ENCODE results near the gene TPSAB1. TPM values are rescaled to one million over a fixed set of nuclear protein-coding genes. Genes with fewer than 3 reads are reported as not detected.
"Not testable (repeated sequence)": the region's sequence is repeated elsewhere in the genome, so short reads cannot be mapped to it uniquely, and the experiment has no call there.

TPSAB1 gene
- total RNA-seq (10 to 100 TPM in 1 of 6 donors, 1 to 10 TPM in 5; 1.1 to 17.0 (median 4.9) TPM), polyA plus RNA-seq (10 to 100 TPM in 1 of 2 donors, 1 to 10 TPM in 1; 1.3 to 14.5 TPM)

GRCh38 chr16:1240436-1240835 is at the start of gene TPSAB1:
Gene TPSAB1, plus strand, starts transcription at chr16:1240705. Its CDS starts 234 bp downstream, at chr16:1240939.
- H3K27ac ChIP-seq; ATAC-seq; H3K36me3 ChIP-seq; H3K27me3 ChIP-seq; H3K4me3 ChIP-seq; H3K9me3 ChIP-seq; H3K4me1 ChIP-seq; FAIRE-seq; intact Hi-C loops (cut with DNase I): not testable (repeated sequence)
- 51 to 68% methylated on average over 4 to 6 of the region's 12 CpGs for WGBS, 2 donors
- peak in 2 of 6 donors; percentile 6 to 56 for DNase-seq

GRCh38 chr16:1190789-1191188 is 49.7 kb upstream of the TPSAB1 start:
- WGBS, 2 donors: 76 to 82% methylated on average over 11 of the region's 11 CpGs
- H3K4me1 ChIP-seq, DNase-seq, FAIRE-seq, H3K36me3 ChIP-seq, H3K27me3 ChIP-seq, H3K27ac ChIP-seq, ATAC-seq, H3K4me3 ChIP-seq, H3K9me3 ChIP-seq: not testable (repeated sequence)
- intact Hi-C loops (cut with DNase I): loop anchor here in 1 of 3 donors (10.0 kb wide), 1 partner anchor 376 kb away; no protein-coding TSS in a partner anchor

- Histone ChIP-seq H3K4me3 (no peak overlapping the region), H3K9me3 (no peaks in the 10 kb centered on the region), H3K27me3 (no peaks in the 10 kb centered on the region), H3K27ac (no peak overlapping the region), H3K4me1 (no peaks in the 10 kb centered on the region), H3K36me3 (no peaks in the 10 kb centered on the region)
- intact Hi-C loops (cut with DNase I): loop anchor here in 1 of 3 donors (10.0 kb wide), 1 partner anchor 378 kb away; no protein-coding TSS in a partner anchor
- DNase-seq (no peak), FAIRE-seq (no peak), ATAC-seq (no peak)
- no peak for TF ChIP-seq CTCF (IDR thresholded peaks at IDR 0.05)
- 68 to 86% methylated on average over 9 of the region's 9 CpGs for WGBS, 2 donors
Measured at GRCh38 chr16:1192384-1193073, 48.0 kb upstream of the TPSAB1 start.

GRCh38 chr16:1193143-1193824 is 47.2 kb upstream of the TPSAB1 start:
- ATAC-seq: peak in 2 of 4 donors; percentile 3 to 28
- FAIRE-seq: no peak
- DNase-seq: no peak
- TF ChIP-seq CTCF (IDR thresholded peaks at IDR 0.05): no peak
- intact Hi-C loops (cut with DNase I): loop anchor here in 1 of 3 donors (10.0 kb wide), 1 partner anchor 378 kb away; no protein-coding TSS in a partner anchor
- WGBS, 2 donors: 68 to 73% methylated on average over 30 of the region's 30 CpGs
- no peak overlapping the region for H3K27ac ChIP-seq
- H3K36me3 ChIP-seq: no peaks in the 10 kb centered on the region
- no peak overlapping the region for H3K4me3 ChIP-seq
- no peaks in the 10 kb centered on the region for H3K4me1 ChIP-seq
- no peaks in the 10 kb centered on the region for H3K27me3 ChIP-seq
- H3K9me3 ChIP-seq: no peaks in the 10 kb centered on the region

DNA sequence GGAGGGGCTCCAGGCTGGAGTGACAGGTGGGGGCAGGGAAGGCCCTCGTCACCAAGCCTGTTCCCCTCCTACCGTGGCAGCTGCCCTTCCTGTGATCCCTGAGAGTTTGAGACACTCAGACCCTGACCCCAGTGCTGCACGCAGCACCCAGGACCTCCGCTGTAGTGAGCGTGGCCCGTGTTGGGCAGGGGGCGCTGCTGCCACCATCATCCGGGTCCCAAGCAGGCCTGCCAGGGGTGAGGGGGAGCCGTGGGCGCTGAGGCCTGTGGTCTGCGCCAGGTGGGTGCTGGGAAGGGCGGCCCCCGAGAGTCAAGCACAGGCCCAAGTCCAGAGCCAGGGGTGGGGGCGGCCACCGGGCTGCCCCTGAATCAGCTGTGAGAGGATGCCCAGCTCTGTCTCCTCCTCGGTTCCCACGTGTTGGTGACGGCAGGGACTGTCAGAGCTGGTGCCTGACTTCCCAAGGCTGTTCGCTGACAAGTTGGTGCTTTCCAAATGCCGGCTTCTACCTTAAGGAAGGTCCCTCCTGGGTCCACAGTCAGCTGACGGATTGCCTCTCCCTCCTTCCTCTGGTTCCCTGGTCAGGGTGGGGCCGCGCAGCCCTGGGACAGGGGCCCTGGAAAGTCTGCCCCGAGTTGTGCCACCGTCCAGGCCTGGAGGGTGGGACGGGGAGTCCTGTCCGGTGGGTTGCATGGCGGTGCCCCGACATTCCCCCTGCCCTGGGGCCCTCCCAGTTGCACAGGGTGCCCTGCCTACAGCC is 46.5 kb upstream of the TPSAB1 start:
- no peaks in the 10 kb centered on the region for H3K36me3 ChIP-seq
- no peaks in the 10 kb centered on the region for H3K4me1 ChIP-seq
- no peak overlapping the region for H3K4me3 ChIP-seq
- no peaks in the 10 kb centered on the region for H3K27me3 ChIP-seq
- DNase-seq: no peak
- ATAC-seq: no peak
- intact Hi-C loops (cut with DNase I): loop anchor here in 1 of 3 donors (1.0 to 10.0 kb wide), 2 partner anchors 88 to 379 kb away; no protein-coding TSS in a partner anchor
- 57 to 74% methylated on average over 23 to 29 of the region's 29 CpGs for WGBS, 2 donors
- no peak for FAIRE-seq
- no peak overlapping the region for H3K27ac ChIP-seq
- TF ChIP-seq CTCF (IDR thresholded peaks at IDR 0.05): no peak
- H3K9me3 ChIP-seq: no peaks in the 10 kb centered on the region
